ENCODE results near the gene APBB1. TPM values are rescaled to one million over a fixed set of nuclear protein-coding genes. Genes with fewer than 3 reads are reported as not detected.

APBB1 gene
- total and polyA plus RNA-seq, 2 donors (not counting 1 experiment from before 2014, with no cell fraction given), result 23.4 to 32.5 TPM

- H3K4me3 Mint-ChIP-seq, result peak overlapping the region; percentile 80
Measured at GRCh38 chr11:6403539-6403938, 15.4 kb downstream of the APBB1 start.

More at GRCh38 chr11:6403539-6403938, 15.4 kb downstream of the APBB1 start:
- peak overlapping the region; percentile 60 to 62 for H3K27ac ChIP-seq (ENCODE audit: low read length in 2 of 2)
- Mint-ChIP-seq H3K4me1 (peaks cover 62% of the 10 kb centered on the region), H3K27me3 (no peaks in the 10 kb centered on the region), H3K27ac (peak overlapping the region; percentile 90), H3K9me3 (ENCODE audit: insufficient read depth) (no peaks in the 10 kb centered on the region)
- H3K79me2 ChIP-seq (ENCODE audit: control insufficient read depth, insufficient read depth, low read length), result no peaks in the 10 kb centered on the region
- ATAC-seq (ENCODE audit: low read depth) (no peak), DNase-seq (no peak)
- H2AFZ ChIP-seq (ENCODE audit: insufficient read depth, low read depth, low read length, poor library complexity, severe bottlenecking), result no peak overlapping the region
- H3K4me2 ChIP-seq (replicated peaks; ENCODE audit: low read depth, low read length, poor library complexity, severe bottlenecking), result peak overlapping the region; percentile 83
- peaks cover 39 to 43% of the 10 kb centered on the region in 2 donors for H3K4me1 ChIP-seq (ENCODE audit: control insufficient read depth in 2 of 2, insufficient read depth in 2 of 2, low read length in 2 of 2)
- H3K9me3 ChIP-seq (ENCODE audit: control extremely low read depth in 1 of 3, control insufficient read depth in 2 of 3, insufficient read depth in 1 of 3, low read length in 2 of 3), result no peaks in the 10 kb centered on the region
- 96% methylated on average over 5 of the region's 8 CpGs for WGBS (ENCODE audit: insufficient coverage)
- H3K9ac ChIP-seq (ENCODE audit: low read length), result peak overlapping the region; percentile 53
- H3K4me3 ChIP-seq (ENCODE audit: control extremely low read depth in 1 of 5, extremely low read depth in 1 of 5, insufficient read depth in 1 of 5, low read depth in 2 of 5, low read length in 4 of 5), result peak overlapping the region in 1 of 5 experiments; percentile 51
- TF ChIP-seq EZH2 (IDR thresholded peaks at IDR 0.05; ENCODE audit: borderline replicate concordance, insufficient read depth, low read depth, low read length, poor library complexity, severe bottlenecking), result no peak
- TF ChIP-seq CTCF (IDR thresholded peaks at IDR 0.05), result no peak
- H3K36me3 ChIP-seq (replicated peaks in 1 of 2; ENCODE audit: control extremely low read depth in 1 of 2, control insufficient read depth in 1 of 2, extremely low read depth in 1 of 2, insufficient read depth in 2 of 2, low read length in 1 of 2), result peaks cover 0 to 3% of the 10 kb centered on the region in 2 experiments
- POLR2A ChIA-PET, result interaction anchor here (1.5 kb wide), 1 partner anchor 13 kb away, joined by 7 read pairs; the partner anchor contains the start of gene SMPD1
- intact Hi-C loops (cut with micrococcal nuclease), result no loop called here
- CTCF ChIA-PET, result interaction anchor here (1.4 to 6.0 kb wide), 4 partner anchors 13 to 41 kb away, joined by 4 to 49 read pairs (median 12); partner anchors contain the start of genes APBB1 and SMPD1
- no peaks in the 10 kb centered on the region for H3K27me3 ChIP-seq (replicated peaks in 1 of 4; ENCODE audit: control extremely low read depth in 1 of 4, control insufficient read depth in 3 of 4, insufficient read depth in 4 of 4, low read length in 3 of 4)
- no peaks in the 10 kb centered on the region for H4K20me1 ChIP-seq (ENCODE audit: control insufficient read depth, insufficient read depth, low read length, poor library complexity, severe bottlenecking)
